Putamen (tissue), 1 donor: ENCODE measurements around the gene NUP160.
"Not testable (repeated sequence)": the region's sequence is repeated elsewhere in the genome, so short reads cannot be mapped to it uniquely, and the experiment has no call there.

Source experiments
- DNase-seq: peaks from one replicate; pipeline ENCODE4 v3.0.0-alpha.2; 2016; ENCODE audit warnings: low spot score

NUP160 gene

GRCh38 chr11:47847892-47848699, at the start of gene NUP160:
TSS of gene NUP160 (minus strand) at chr11:47848350. CDS start at chr11:47848318, 32 bp downstream.
- peak; percentile 76 for DNase-seq

GRCh38 chr11:47896199-47896598, 48.0 kb upstream of the NUP160 start:
- DNase-seq = no peak

GRCh38 chr11:47895035-47895434, 46.9 kb upstream of the NUP160 start:
- no peak for DNase-seq

GRCh38 chr11:47892546-47893276, 44.6 kb upstream of the NUP160 start:
- DNase-seq = not testable (repeated sequence)

GRCh38 chr11:47891886-47892285, 43.7 kb upstream of the NUP160 start:
- DNase-seq = no peak

- peak; percentile 36 for DNase-seq
These were observed 41.7 kb upstream of the NUP160 start for GRCh38 chr11:47889714-47890441.

GRCh38 chr11:47887910-47888569, 39.9 kb upstream of the NUP160 start:
- no peak for DNase-seq

GRCh38 chr11:47886096-47886495, 37.9 kb upstream of the NUP160 start:
- DNase-seq = no peak

- DNase-seq = not testable (repeated sequence)
These were observed 34.3 kb upstream of the NUP160 start for GRCh38 chr11:47882437-47882836.

- no peak for DNase-seq
These were observed 33.0 kb upstream of the NUP160 start for GRCh38 chr11:47881145-47881544.

GRCh38 chr11:47879259-47880158, 31.4 kb upstream of the NUP160 start:
- DNase-seq = no peak

GRCh38 chr11:47875858-47876257, 27.7 kb upstream of the NUP160 start:
- not testable (repeated sequence) for DNase-seq

- no peak for DNase-seq
These were observed 22.3 kb upstream of the NUP160 start for GRCh38 chr11:47870404-47870803.

- no peak for DNase-seq
These were observed 21.6 kb upstream of the NUP160 start for GRCh38 chr11:47869544-47870393.

GRCh38 chr11:47867823-47868222, 19.7 kb upstream of the NUP160 start:
- DNase-seq = no peak

- not testable (repeated sequence) for DNase-seq
These were observed 18.7 kb upstream of the NUP160 start for GRCh38 chr11:47866892-47867291.

- no peak for DNase-seq
These were observed 16.8 kb upstream of the NUP160 start for GRCh38 chr11:47864901-47865300.

- no peak for DNase-seq
These were observed 15.8 kb upstream of the NUP160 start for GRCh38 chr11:47863898-47864430.

- no peak for DNase-seq
These were observed 15.2 kb upstream of the NUP160 start for GRCh38 chr11:47863189-47863897.
